GM23338 (cell line): Measurements from ENCODE around the gene PSMA1. TPM values are rescaled to one million over a fixed set of nuclear protein-coding genes. Genes with fewer than 3 reads are reported as not detected.

Experiments used
- ATAC-seq: fragments of 200-7000 bp; cut with Tn5 transposase; 3 replicates; pipeline ENCODE4 v1.9.1; 2020
- DNase-seq: peaks from one replicate; pipeline ENCODE4 v3.0.0-alpha.2; 2015; ENCODE audit warnings: low spot score
- H2AFZ ChIP-seq: fragments of 200-600 bp; sonication (generic); 2 replicates; pipeline ENCODE4 v1.8.0; 2016; ENCODE audit warnings: antibody characterized with exemption, mild to moderate bottlenecking, moderate library complexity
- H3F3A ChIP-seq: fragments of 200-600 bp; sonication (generic); replicated peaks from 2 replicates; pipeline ENCODE4 v1.8.0; 2017; ENCODE audit warnings: antibody characterized with exemption, mixed run types, low read depth
- H3K27ac ChIP-seq: fragments of 200-600 bp; sonication (generic); 2 replicates; pipeline ENCODE4 v1.6.1; 2016; ENCODE audit warnings: low read depth
- H3K27me3 ChIP-seq: fragments of 200-600 bp; sonication (generic); 2 replicates; pipeline ENCODE4 v1.8.0; 2016; ENCODE audit warnings: mild to moderate bottlenecking, mixed run types, moderate library complexity; ENCODE audit not compliant: insufficient read depth
- H3K36me3 ChIP-seq: fragments of 200-600 bp; sonication (generic); 2 replicates; pipeline ENCODE4 v1.8.0; 2016; ENCODE audit warnings: mild to moderate bottlenecking; ENCODE audit not compliant: insufficient read depth
- H3K4me1 ChIP-seq: fragments of 200-600 bp; sonication (generic); 2 replicates; pipeline ENCODE4 v1.8.0; 2016; ENCODE audit warnings: mild to moderate bottlenecking, moderate library complexity; ENCODE audit not compliant: insufficient read depth
- H3K4me2 ChIP-seq: fragments of 200-600 bp; sonication (generic); 2 replicates; pipeline ENCODE4 v1.7.1; 2017; ENCODE audit warnings: mixed run types
- H3K4me3 ChIP-seq: fragments of 200-600 bp; sonication (generic); 2 replicates; pipeline ENCODE4 v1.6.1; 2016; ENCODE audit warnings: mixed run types
- H3K79me2 ChIP-seq: fragments of 200-600 bp; sonication (generic); replicated peaks from 2 replicates; pipeline ENCODE4 v1.8.0; 2017; ENCODE audit warnings: mild to moderate bottlenecking; ENCODE audit not compliant: insufficient read depth
- H3K9me2 ChIP-seq: fragments of 200-600 bp; sonication (generic); 2 replicates; pipeline ENCODE4 v1.8.0; 2017; ENCODE audit not compliant: insufficient read depth
- H4K20me1 ChIP-seq: fragments of 200-600 bp; sonication (generic); replicated peaks from 2 replicates; pipeline ENCODE4 v1.8.0; 2017; ENCODE audit warnings: mild to moderate bottlenecking; ENCODE audit not compliant: insufficient read depth
- H3K27ac Mint-ChIP-seq: 2 replicates; pipeline ENCODE4 v1.8.0; 2020; ENCODE audit warnings: inconsistent platforms, mild to moderate bottlenecking, moderate library complexity, mixed read lengths
- H3K27me3 Mint-ChIP-seq: 3 replicates; pipeline ENCODE4 v1.8.0; 2022; ENCODE audit warnings: low read depth, mild to moderate bottlenecking, moderate library complexity, mixed read lengths, inconsistent platforms; ENCODE audit not compliant: insufficient read depth, poor library complexity
- H3K36me3 Mint-ChIP-seq: 3 replicates; pipeline ENCODE4 v1.8.0; 2021; ENCODE audit warnings: low read depth, mild to moderate bottlenecking, inconsistent platforms, moderate library complexity, mixed read lengths
- H3K4me1 Mint-ChIP-seq: 3 replicates; pipeline ENCODE4 v1.8.0; 2020; ENCODE audit warnings: mild to moderate bottlenecking, inconsistent platforms, mixed read lengths
- H3K4me3 Mint-ChIP-seq: 3 replicates; pipeline ENCODE4 v1.8.0; 2021; ENCODE audit warnings: moderate library complexity, mild to moderate bottlenecking, inconsistent platforms, mixed read lengths
- H3K9me3 Mint-ChIP-seq: 3 replicates; pipeline ENCODE4 v1.8.0; 2020; ENCODE audit warnings: moderate library complexity, mild to moderate bottlenecking, inconsistent platforms, mixed read lengths
- CREB1 ChIP-seq: fragments of 250-450 bp; sonication (Bioruptor Pico); IDR thresholded peaks from 2 replicates; pipeline ENCODE4 v1.5.0; 2020; ENCODE audit warnings: low read depth, mild to moderate bottlenecking, moderate library complexity
- CTCF ChIP-seq, 2 experiments: fragments of 200-600 bp in 1 of 2; sonication (generic) in 1 of 2; conservative IDR thresholded peaks; 2 replicates each; pipeline versions ENCODE4 v1.5.1 to v1.6.1; 2016 to 2017; ENCODE audit warnings: antibody characterized with exemption in 2 of 2, low read depth in 2 of 2, mild to moderate bottlenecking in 2 of 2, moderate library complexity in 1 of 2
- EZH2 ChIP-seq: fragments of 200-600 bp; sonication (generic); IDR thresholded peaks from one replicate; pipeline ENCODE4 v1.8.0; 2017; ENCODE audit warnings: antibody characterized with exemption, mild to moderate bottlenecking, low read depth; ENCODE audit not compliant: unreplicated experiment
- EZH2phosphoT487 ChIP-seq: fragments of 200-600 bp; sonication (generic); IDR thresholded peaks from one replicate; pipeline ENCODE4 v1.8.1; 2018; ENCODE audit warnings: antibody characterized with exemption; ENCODE audit not compliant: unreplicated experiment
- JUNB ChIP-seq: IDR thresholded peaks from one replicate; pipeline ENCODE4 v1.6.1; 2016; ENCODE audit warnings: antibody characterized with exemption; ENCODE audit not compliant: unreplicated experiment
- NANOG ChIP-seq: IDR thresholded peaks from 2 replicates; pipeline ENCODE4 v1.6.1; 2016; ENCODE audit warnings: antibody characterized with exemption, borderline replicate concordance
- POLR2AphosphoS5 ChIP-seq: IDR thresholded peaks from 2 replicates; pipeline ENCODE4 v1.6.1; 2016; ENCODE audit warnings: antibody characterized with exemption, low read depth
- REST ChIP-seq: IDR thresholded peaks from one replicate; pipeline ENCODE4 v1.6.1; 2018; ENCODE audit warnings: antibody characterized with exemption; ENCODE audit not compliant: unreplicated experiment
- STAT1 ChIP-seq: IDR thresholded peaks from one replicate; pipeline ENCODE4 v1.6.1; 2016; ENCODE audit warnings: antibody characterized with exemption; ENCODE audit not compliant: unreplicated experiment
- ZNF114 ChIP-seq: fragments of 250-450 bp; sonication (Bioruptor Pico); IDR thresholded peaks from 2 replicates; pipeline ENCODE4 v1.5.0; 2020; ENCODE audit warnings: mild to moderate bottlenecking, moderate library complexity
- ZNF331 ChIP-seq: fragments of 250-450 bp; sonication (Bioruptor Pico); IDR thresholded peaks from 2 replicates; pipeline ENCODE4 v1.5.0; 2020; ENCODE audit warnings: low read depth, mild to moderate bottlenecking, moderate library complexity
- polyA plus RNA-seq: library from polyadenylated mRNA; unstranded; fragments of >200 nt; fragmentation: Nextera tagmentation; extraction: Ambion mirVana; gene quantifications from 2 replicates; pipeline ENCODE4 v1.2.1, GENCODE V29; 2016
- total RNA-seq: library from RNA; depleted of rRNA; stranded (reverse); fragments of >200 nt; shearing (Covaris generic); gene quantifications from 2 replicates; pipeline ENCODE4 v1.2.3, GENCODE V29; 2014
- TF ChIP-seq, protein P1 (sequence below): fragments of 250-450 bp; sonication (Bioruptor Pico); IDR thresholded peaks from 2 replicates; pipeline ENCODE4 v1.5.0; 2020; ENCODE audit warnings: mild to moderate bottlenecking, moderate library complexity
- TF ChIP-seq, protein P2 (sequence below): IDR thresholded peaks from 2 replicates; pipeline ENCODE4 v1.6.1; 2016; ENCODE audit warnings: antibody characterized with exemption

PSMA1 gene
- total and polyA plus RNA-seq, 2 experiments from 2014 or later, result 169 to 338 TPM

DNA sequence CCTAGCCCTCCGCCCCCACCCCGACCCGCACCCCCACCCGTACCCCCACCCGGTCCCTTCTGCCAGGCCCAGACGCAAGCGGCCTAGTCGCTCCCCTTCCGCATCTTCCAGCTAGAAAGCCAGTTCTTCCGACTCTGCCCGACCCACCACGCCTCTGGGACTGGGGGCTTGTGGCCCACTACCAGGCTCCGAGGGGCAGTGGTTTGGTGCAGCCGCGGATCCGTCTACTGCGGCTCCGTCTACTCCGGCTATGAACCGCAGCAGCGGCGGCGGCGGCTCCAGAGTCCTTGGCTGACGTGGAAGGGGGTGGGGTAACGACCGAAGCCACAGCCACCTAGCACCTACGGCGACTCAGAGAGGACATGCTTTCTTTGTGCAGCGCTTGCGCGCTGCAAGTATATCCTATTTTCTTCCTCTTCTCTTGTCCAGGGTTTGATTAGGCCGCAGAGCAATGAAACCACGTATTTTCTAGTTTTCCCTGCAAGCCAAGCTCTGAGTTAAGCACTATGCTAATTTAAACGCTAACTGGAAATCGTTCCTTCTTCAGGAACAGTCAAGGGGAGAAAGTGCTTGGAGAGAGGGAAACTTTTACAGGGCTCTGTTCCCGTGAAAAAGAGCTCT lies 20.5 kb downstream of the PSMA1 start, which contains the start of gene COPB1:
TSS of gene COPB1 (minus strand) at position 252 of the 621 bp plus-strand sequence. CDS start 883 bp downstream, outside the sequence.
- H2AFZ ChIP-seq, result peak within 1 kb of the TSS; percentile 63; the same call in 1 of the 2 replicates
- no peaks in the 10 kb centered on the region for H3K9me3 Mint-ChIP-seq
- H3K4me1 Mint-ChIP-seq, result peaks cover 4% of the 10 kb centered on the region; the same call in 1 of the 3 replicates

More for the DNA sequence above, 20.5 kb downstream of the PSMA1 start, which contains the start of gene COPB1:
- Histone ChIP-seq H4K20me1 (no peaks in the 10 kb centered on the region), H3K4me1 (no peaks in the 10 kb centered on the region), H3K36me3 (peaks cover 14% of the 10 kb centered on the region), H3K4me3 (peak within 1 kb of the TSS; percentile 60), H3K27ac (peak within 1 kb of the TSS; percentile 51), H3K4me2 (peak within 1 kb of the TSS; percentile 81), H3K9me2 (no peaks in the 10 kb centered on the region), H3F3A (no peaks in the 10 kb centered on the region), H3K79me2 (peaks cover 26% of the 10 kb centered on the region), H3K27me3 (no peaks in the 10 kb centered on the region)
- Mint-ChIP-seq H3K27ac (peak within 1 kb of the TSS; percentile 98), H3K27me3 (peaks cover 2% of the 10 kb centered on the region), H3K4me3 (peak within 1 kb of the TSS; percentile 91), H3K36me3 (peaks cover 22% of the 10 kb centered on the region; the same call in 2 of the 3 replicates)
- DNase-seq (peak; percentile 95), ATAC-seq (peak; percentile 97)
- TF ChIP-seq, protein P1, sequence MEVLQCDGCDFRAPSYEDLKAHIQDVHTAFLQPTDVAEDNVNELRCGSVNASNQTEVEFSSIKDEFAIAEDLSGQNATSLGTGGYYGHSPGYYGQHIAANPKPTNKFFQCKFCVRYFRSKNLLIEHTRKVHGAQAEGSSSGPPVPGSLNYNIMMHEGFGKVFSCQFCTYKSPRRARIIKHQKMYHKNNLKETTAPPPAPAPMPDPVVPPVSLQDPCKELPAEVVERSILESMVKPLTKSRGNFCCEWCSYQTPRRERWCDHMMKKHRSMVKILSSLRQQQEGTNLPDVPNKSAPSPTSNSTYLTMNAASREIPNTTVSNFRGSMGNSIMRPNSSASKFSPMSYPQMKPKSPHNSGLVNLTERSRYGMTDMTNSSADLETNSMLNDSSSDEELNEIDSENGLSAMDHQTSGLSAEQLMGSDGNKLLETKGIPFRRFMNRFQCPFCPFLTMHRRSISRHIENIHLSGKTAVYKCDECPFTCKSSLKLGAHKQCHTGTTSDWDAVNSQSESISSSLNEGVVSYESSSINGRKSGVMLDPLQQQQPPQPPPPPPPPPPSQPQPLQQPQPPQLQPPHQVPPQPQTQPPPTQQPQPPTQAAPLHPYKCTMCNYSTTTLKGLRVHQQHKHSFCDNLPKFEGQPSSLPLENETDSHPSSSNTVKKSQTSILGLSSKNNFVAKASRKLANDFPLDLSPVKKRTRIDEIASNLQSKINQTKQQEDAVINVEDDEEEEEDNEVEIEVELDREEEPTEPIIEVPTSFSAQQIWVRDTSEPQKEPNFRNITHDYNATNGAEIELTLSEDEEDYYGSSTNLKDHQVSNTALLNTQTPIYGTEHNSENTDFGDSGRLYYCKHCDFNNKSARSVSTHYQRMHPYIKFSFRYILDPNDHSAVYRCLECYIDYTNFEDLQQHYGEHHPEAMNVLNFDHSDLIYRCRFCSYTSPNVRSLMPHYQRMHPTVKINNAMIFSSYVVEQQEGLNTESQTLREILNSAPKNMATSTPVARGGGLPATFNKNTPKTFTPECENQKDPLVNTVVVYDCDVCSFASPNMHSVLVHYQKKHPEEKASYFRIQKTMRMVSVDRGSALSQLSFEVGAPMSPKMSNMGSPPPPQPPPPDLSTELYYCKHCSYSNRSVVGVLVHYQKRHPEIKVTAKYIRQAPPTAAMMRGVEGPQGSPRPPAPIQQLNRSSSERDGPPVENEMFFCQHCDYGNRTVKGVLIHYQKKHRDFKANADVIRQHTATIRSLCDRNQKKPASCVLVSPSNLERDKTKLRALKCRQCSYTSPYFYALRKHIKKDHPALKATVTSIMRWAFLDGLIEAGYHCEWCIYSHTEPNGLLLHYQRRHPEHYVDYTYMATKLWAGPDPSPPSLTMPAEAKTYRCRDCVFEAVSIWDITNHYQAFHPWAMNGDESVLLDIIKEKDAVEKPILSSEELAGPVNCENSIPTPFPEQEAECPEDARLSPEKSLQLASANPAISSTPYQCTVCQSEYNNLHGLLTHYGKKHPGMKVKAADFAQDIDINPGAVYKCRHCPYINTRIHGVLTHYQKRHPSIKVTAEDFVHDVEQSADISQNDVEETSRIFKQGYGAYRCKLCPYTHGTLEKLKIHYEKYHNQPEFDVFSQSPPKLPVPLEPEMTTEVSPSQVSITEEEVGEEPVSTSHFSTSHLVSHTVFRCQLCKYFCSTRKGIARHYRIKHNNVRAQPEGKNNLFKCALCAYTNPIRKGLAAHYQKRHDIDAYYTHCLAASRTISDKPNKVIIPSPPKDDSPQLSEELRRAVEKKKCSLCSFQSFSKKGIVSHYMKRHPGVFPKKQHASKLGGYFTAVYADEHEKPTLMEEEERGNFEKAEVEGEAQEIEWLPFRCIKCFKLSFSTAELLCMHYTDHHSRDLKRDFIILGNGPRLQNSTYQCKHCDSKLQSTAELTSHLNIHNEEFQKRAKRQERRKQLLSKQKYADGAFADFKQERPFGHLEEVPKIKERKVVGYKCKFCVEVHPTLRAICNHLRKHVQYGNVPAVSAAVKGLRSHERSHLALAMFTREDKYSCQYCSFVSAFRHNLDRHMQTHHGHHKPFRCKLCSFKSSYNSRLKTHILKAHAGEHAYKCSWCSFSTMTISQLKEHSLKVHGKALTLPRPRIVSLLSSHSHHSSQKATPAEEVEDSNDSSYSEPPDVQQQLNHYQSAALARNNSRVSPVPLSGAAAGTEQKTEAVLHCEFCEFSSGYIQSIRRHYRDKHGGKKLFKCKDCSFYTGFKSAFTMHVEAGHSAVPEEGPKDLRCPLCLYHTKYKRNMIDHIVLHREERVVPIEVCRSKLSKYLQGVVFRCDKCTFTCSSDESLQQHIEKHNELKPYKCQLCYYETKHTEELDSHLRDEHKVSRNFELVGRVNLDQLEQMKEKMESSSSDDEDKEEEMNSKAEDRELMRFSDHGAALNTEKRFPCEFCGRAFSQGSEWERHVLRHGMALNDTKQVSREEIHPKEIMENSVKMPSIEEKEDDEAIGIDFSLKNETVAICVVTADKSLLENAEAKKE, result no peak
- TF ChIP-seq CTCF (conservative IDR thresholded peaks at IDR 0.05; ENCODE audit: low read depth in 2 of 2), result no peak
- TF ChIP-seq NANOG, result no peak
- peak; percentile 94 for TF ChIP-seq POLR2AphosphoS5
- no peak for TF ChIP-seq JUNB
- TF ChIP-seq ZNF114, result no peak
- TF ChIP-seq EZH2phosphoT487, result no peak
- TF ChIP-seq, protein P2, sequence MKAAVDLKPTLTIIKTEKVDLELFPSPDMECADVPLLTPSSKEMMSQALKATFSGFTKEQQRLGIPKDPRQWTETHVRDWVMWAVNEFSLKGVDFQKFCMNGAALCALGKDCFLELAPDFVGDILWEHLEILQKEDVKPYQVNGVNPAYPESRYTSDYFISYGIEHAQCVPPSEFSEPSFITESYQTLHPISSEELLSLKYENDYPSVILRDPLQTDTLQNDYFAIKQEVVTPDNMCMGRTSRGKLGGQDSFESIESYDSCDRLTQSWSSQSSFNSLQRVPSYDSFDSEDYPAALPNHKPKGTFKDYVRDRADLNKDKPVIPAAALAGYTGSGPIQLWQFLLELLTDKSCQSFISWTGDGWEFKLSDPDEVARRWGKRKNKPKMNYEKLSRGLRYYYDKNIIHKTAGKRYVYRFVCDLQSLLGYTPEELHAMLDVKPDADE, result 0 out of 2 replicates have a peak, but pooled peaks have one; percentile 13
- TF ChIP-seq EZH2, result no peak
- no peak for TF ChIP-seq REST
- TF ChIP-seq ZNF331 (CRISPR knock-in tag), result no peak
- no peak for TF ChIP-seq STAT1
- TF ChIP-seq CREB1 (CRISPR knock-in tag), result peak; percentile 85
